Hepatic stellate cell (primary cell): ENCODE measurements around the gene SLC41A3.
"Not testable (repeated sequence)": the region's sequence is repeated elsewhere in the genome, so short reads cannot be mapped to it uniquely, and the experiment has no call there.

ENCODE experiments used
- DNase-seq: peaks from one replicate; pipeline ENCODE4 v3.0.0; 2011; ENCODE audit warnings: low spot score

Gene SLC41A3

GRCh38 chr3:125957674-125958510 is 126.0 kb downstream of the SLC41A3 start:
- no peak for DNase-seq

DNA sequence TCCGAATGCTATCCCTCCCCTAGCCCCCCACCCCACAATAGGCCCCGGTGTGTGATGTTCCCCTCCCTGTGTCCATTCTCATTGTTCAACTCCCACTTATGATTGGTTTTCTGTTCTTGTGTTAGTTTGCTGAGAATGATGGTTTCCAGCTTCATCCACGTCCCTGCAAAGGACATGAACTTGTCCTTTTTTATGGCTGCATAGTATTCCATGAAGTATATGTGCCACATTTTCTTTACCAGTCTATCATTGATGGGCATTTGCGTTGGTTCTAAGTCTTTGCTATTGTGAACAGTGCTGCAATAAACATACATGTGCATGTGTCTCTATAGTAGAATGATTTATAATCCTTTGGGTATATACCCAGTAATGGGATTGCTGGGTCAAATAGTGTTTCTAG is 126.9 kb downstream of the SLC41A3 start:
- not testable (repeated sequence) for DNase-seq
